Activated naive CD8-positive, alpha-beta T cell treated with anti-CD3 and anti-CD28 coated beads, Interleukin-2, amount 50 U/mL, for 24 hours (primary cell): ENCODE results near the gene RGS6.

Experiments used
- ATAC-seq: fragments of 150-1000 bp; cut with Tn5 transposase; one replicate; pipeline ENCODE4 v1.10.0; 2021
- DNase-seq: peaks from one replicate; pipeline ENCODE4 v3.0.0; 2021
- H3K27ac Mint-ChIP-seq: one replicate; pipeline ENCODE4 v1.8.0; 2021; ENCODE audit warnings: mild to moderate bottlenecking, mixed read lengths
- H3K27me3 Mint-ChIP-seq: one replicate; pipeline ENCODE4 v1.8.0; 2021; ENCODE audit warnings: mixed read lengths
- H3K36me3 Mint-ChIP-seq: one replicate; pipeline ENCODE4 v1.8.0; 2021; ENCODE audit warnings: low read depth, mixed read lengths
- H3K4me1 Mint-ChIP-seq: one replicate; pipeline ENCODE4 v1.8.0; 2021; ENCODE audit warnings: mixed read lengths
- H3K4me3 Mint-ChIP-seq: one replicate; pipeline ENCODE4 v1.8.0; 2021; ENCODE audit warnings: mild to moderate bottlenecking, moderate library complexity, mixed read lengths
- H3K9me3 Mint-ChIP-seq: one replicate; pipeline ENCODE4 v1.8.0; 2021; ENCODE audit warnings: mixed read lengths

The RGS6 gene

GRCh38 chr14:72614365-72614764 lies 682.1 kb downstream of the RGS6 start:
- no peak for ATAC-seq
- no peak for DNase-seq
- Mint-ChIP-seq H3K27me3 (peaks cover 1% of the 10 kb centered on the region), H3K36me3 (no peaks in the 10 kb centered on the region), H3K4me3 (no peak overlapping the region), H3K4me1 (no peaks in the 10 kb centered on the region), H3K9me3 (no peaks in the 10 kb centered on the region), H3K27ac (no peak overlapping the region)

DNA sequence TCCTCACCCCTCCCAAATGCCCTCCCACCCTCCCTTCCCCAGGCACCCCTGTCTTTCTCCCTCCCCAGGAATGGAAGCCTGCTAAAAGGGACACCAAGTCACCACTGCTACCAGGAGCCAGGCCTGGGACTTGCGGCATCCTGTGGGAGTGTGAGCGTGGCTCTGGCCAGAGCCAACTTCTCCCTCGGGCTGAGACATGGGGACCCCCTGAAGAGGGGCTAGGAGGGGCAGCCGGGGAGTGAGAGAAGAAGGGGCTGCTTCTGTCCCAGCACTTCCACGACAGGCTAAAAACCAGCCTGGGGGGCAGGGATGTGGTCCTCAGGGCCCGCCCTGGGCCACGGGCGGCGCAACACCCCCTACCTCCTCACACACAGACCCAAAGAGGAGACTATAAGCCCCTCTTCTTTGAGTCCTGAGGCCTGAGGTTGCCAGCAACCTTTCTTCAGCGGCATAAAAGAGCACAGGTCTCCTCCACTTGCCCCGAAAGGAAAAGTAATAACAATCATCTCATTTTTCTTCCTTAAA lies 682.7 kb downstream of the RGS6 start:
- no peak overlapping the region for H3K27ac Mint-ChIP-seq
- no peaks in the 10 kb centered on the region for H3K4me1 Mint-ChIP-seq
- ATAC-seq (no peak), DNase-seq (no peak)
- no peaks in the 10 kb centered on the region for H3K36me3 Mint-ChIP-seq
- no peaks in the 10 kb centered on the region for H3K9me3 Mint-ChIP-seq
- no peaks in the 10 kb centered on the region for H3K27me3 Mint-ChIP-seq
- H3K4me3 Mint-ChIP-seq = no peak overlapping the region

DNA sequence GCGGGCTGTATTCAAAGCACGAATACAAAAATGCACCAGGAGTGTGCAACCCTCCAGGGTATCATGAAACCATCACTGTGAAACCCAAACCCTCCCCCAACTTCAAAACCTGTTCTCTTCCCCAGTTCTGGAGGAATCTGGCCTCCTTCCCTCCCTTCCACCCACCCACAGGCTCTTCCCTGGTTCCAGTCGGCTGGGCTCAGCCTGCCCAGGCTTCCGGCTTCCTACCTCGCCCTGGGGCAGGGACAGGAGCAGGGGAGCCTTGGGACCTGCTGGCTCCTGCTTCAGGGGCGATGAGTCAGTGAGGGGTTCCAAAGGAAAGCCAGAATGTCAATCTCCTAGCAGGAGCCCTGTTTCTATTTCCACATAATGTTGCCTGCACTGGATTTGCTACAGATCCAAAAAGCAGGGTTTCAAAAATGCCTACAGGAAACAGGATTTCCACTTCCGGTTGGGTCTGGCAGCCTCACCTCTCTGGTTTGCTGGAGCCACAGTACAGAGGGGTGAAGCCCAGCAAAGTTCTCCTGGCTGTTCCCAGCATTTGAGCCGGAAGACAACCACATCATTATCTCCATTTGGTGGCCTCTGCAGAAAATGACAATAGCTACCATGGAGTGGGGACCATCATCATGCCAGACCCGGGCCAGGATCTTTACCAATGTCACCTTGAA lies 683.4 kb downstream of the RGS6 start:
- DNase-seq = no peak
- Mint-ChIP-seq H3K4me1 (no peaks in the 10 kb centered on the region), H3K36me3 (no peaks in the 10 kb centered on the region), H3K9me3 (no peaks in the 10 kb centered on the region), H3K27ac (no peak overlapping the region), H3K27me3 (no peaks in the 10 kb centered on the region), H3K4me3 (no peak overlapping the region)
- no peak for ATAC-seq
